NCI-H748 (cell line): Measurements from ENCODE around the gene NETO1.

Experiments
- DNase-seq: peaks from one replicate; lab custom pipeline; 2025; ENCODE audit not compliant: unreplicated experiment; lab: John Stamatoyannopoulos, UW

Gene NETO1

GRCh38 chr18:72846736-72847533, 20.9 kb downstream of the NETO1 start:
- DNase-seq, result no peak

GRCh38 chr18:72843743-72844142, 24.0 kb downstream of the NETO1 start:
- DNase-seq, result no peak

- peak; percentile 88 for DNase-seq
Measured at GRCh38 chr18:72840109-72840508, 27.7 kb downstream of the NETO1 start.

GRCh38 chr18:72834731-72835130, 33.1 kb downstream of the NETO1 start:
- no peak for DNase-seq

- DNase-seq, result no peak
Measured at GRCh38 chr18:72833471-72833870, 34.3 kb downstream of the NETO1 start.

GRCh38 chr18:72830109-72830508, 37.7 kb downstream of the NETO1 start:
- DNase-seq, result no peak

- no peak for DNase-seq
Measured at GRCh38 chr18:72828601-72829000, 39.2 kb downstream of the NETO1 start.

GRCh38 chr18:72826736-72827135, 41.1 kb downstream of the NETO1 start:
- no peak for DNase-seq

GRCh38 chr18:72823345-72823744, 44.4 kb downstream of the NETO1 start:
- no peak for DNase-seq

GRCh38 chr18:72822202-72822601, 45.6 kb downstream of the NETO1 start:
- DNase-seq, result no peak

- DNase-seq, result no peak
Measured at GRCh38 chr18:72820571-72820970, 47.2 kb downstream of the NETO1 start.

- peak; percentile 13 for DNase-seq
Measured at GRCh38 chr18:72819050-72819449, 48.7 kb downstream of the NETO1 start.

- peak; percentile 79 for DNase-seq
Measured at GRCh38 chr18:72811047-72811446, 56.7 kb downstream of the NETO1 start.

- no peak for DNase-seq
Measured at GRCh38 chr18:72808680-72809079, 59.1 kb downstream of the NETO1 start.

GRCh38 chr18:72799106-72799505, 68.7 kb downstream of the NETO1 start:
- no peak for DNase-seq

GRCh38 chr18:72783530-72783929, 84.3 kb downstream of the NETO1 start:
- no peak for DNase-seq

GRCh38 chr18:72774914-72775313, 92.9 kb downstream of the NETO1 start:
- DNase-seq, result no peak

- DNase-seq, result no peak
Measured at GRCh38 chr18:72772916-72773315, 94.9 kb downstream of the NETO1 start.

- DNase-seq, result peak; percentile 33
Measured at GRCh38 chr18:72768681-72769229, 99.0 kb downstream of the NETO1 start.

GRCh38 chr18:72762515-72763122, 105.2 kb downstream of the NETO1 start:
- DNase-seq, result peak; percentile 78

GRCh38 chr18:72752220-72752619, 115.6 kb downstream of the NETO1 start:
- no peak for DNase-seq

GRCh38 chr18:72742002-72742401, 125.8 kb downstream of the NETO1 start:
- no peak for DNase-seq
